HEK293T (cell line): ENCODE results near the gene BCAM.

Source experiments
- ARNT ChIP-seq: fragments of 450-650 bp; IDR thresholded peaks from 2 replicates; pipeline ENCODE4 v1.6.1; 2017; ENCODE audit warnings: mild to moderate bottlenecking
- BHLHE40 ChIP-seq: fragments of 450-650 bp; IDR thresholded peaks from 2 replicates; pipeline ENCODE4 v1.6.1; 2016; ENCODE audit warnings: mild to moderate bottlenecking, moderate library complexity, borderline replicate concordance
- CTBP1 ChIP-seq: fragments of 450-650 bp; IDR thresholded peaks from 2 replicates; pipeline ENCODE4 v1.6.1; 2016; ENCODE audit warnings: borderline replicate concordance
- FOXA1 ChIP-seq: fragments of 450-650 bp; IDR thresholded peaks from 2 replicates; pipeline ENCODE4 v1.6.1; 2016; ENCODE audit warnings: mild to moderate bottlenecking
- FOXK2 ChIP-seq: fragments of 450-650 bp; IDR thresholded peaks from 2 replicates; pipeline ENCODE4 v1.6.1; 2016; ENCODE audit warnings: mild to moderate bottlenecking
- FOXM1 ChIP-seq: fragments of 450-650 bp; IDR thresholded peaks from 2 replicates; pipeline ENCODE4 v1.6.1; 2017; ENCODE audit warnings: mild to moderate bottlenecking, borderline replicate concordance
- LEF1 ChIP-seq: fragments of 450-650 bp; IDR thresholded peaks from 2 replicates; pipeline ENCODE4 v1.6.1; 2017; ENCODE audit warnings: mild to moderate bottlenecking, borderline replicate concordance
- SP1 ChIP-seq: fragments of 450-650 bp; IDR thresholded peaks from 2 replicates; pipeline ENCODE4 v1.6.1; 2017
- TF ChIP-seq, protein P1 (sequence below): fragments of 450-650 bp; IDR thresholded peaks from 2 replicates; pipeline ENCODE4 v1.6.1; 2016

DNA sequence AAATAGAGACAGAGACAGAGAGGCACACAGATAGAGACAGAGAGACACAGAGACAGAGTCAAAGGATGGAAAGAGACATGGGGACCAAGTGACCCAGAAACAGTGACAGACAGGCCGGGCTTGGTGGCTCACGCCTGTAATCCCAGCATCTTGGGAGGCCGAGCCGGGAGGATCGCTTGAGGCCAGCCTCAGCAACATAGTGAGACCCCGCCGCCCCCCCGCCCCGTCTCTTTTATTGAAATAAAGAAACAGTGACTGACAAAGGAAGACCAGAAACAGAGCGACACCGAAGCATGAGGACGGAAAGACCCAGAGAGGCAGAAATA is 36.3 kb downstream of the BCAM start:
- TF ChIP-seq FOXK2 (no peak), LEF1 (no peak), BHLHE40 (no peak), CTBP1 (no peak), ARNT (no peak), SP1 (no peak), FOXM1 (no peak), FOXA1 (no peak)
- TF ChIP-seq, protein P1, sequence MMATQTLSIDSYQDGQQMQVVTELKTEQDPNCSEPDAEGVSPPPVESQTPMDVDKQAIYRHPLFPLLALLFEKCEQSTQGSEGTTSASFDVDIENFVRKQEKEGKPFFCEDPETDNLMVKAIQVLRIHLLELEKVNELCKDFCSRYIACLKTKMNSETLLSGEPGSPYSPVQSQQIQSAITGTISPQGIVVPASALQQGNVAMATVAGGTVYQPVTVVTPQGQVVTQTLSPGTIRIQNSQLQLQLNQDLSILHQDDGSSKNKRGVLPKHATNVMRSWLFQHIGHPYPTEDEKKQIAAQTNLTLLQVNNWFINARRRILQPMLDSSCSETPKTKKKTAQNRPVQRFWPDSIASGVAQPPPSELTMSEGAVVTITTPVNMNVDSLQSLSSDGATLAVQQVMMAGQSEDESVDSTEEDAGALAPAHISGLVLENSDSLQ: no peak
